SJCRH30 (cell line): ENCODE results near the gene SLC28A1. TPM values are rescaled to one million over a fixed set of nuclear protein-coding genes. Genes with fewer than 3 reads are reported as not detected.
"Not testable (repeated sequence)": the region's sequence is repeated elsewhere in the genome, so short reads cannot be mapped to it uniquely, and the experiment has no call there.

Source experiments
- DNase-seq, 2 experiments: peaks; one replicate each; pipeline ENCODE4 v3.0.0-alpha.2; 2015 to 2020
- H3K27ac ChIP-seq: fragments of 250-450 bp; sonication (Bioruptor Pico); 2 replicates; pipeline ENCODE4 v1.5.1; 2020; ENCODE audit warnings: mild to moderate bottlenecking, moderate library complexity
- H3K27me3 ChIP-seq: fragments of 250-450 bp; sonication (Bioruptor Pico); 2 replicates; pipeline ENCODE4 v1.5.1; 2020; ENCODE audit warnings: mild to moderate bottlenecking, moderate library complexity
- H3K36me3 ChIP-seq: fragments of 250-450 bp; sonication (Bioruptor Pico); 2 replicates; pipeline ENCODE4 v1.5.1; 2020; ENCODE audit warnings: mild to moderate bottlenecking, moderate library complexity
- H3K4me1 ChIP-seq: fragments of 250-450 bp; sonication (Bioruptor Pico); 2 replicates; pipeline ENCODE4 v1.5.1; 2020; ENCODE audit warnings: mild to moderate bottlenecking, moderate library complexity
- H3K4me3 ChIP-seq: fragments of 250-450 bp; sonication (Bioruptor Pico); 2 replicates; pipeline ENCODE4 v1.5.1; 2020; ENCODE audit warnings: mild to moderate bottlenecking, moderate library complexity
- H3K9me3 ChIP-seq: fragments of 250-450 bp; sonication (Bioruptor Pico); replicated peaks from 2 replicates; pipeline ENCODE4 v1.5.1; 2020; ENCODE audit warnings: mild to moderate bottlenecking, moderate library complexity
- total RNA-seq: library from RNA; depleted of rRNA; stranded (reverse); fragments of >200 nt; shearing (Covaris generic); gene quantifications from 2 replicates; pipeline ENCODE4 v1.2.3, GENCODE V29; 2014; rRNA removed

Gene SLC28A1
- not detected in 2 replicates for total RNA-seq

- no peak within 1 kb of the TSS for H3K4me3 ChIP-seq
- no peaks in the 10 kb centered on the region; the same call in 1 of the 2 replicates for H3K27me3 ChIP-seq
- no peak for DNase-seq
- H3K9me3 ChIP-seq: no peaks in the 10 kb centered on the region
- H3K36me3 ChIP-seq: no peaks in the 10 kb centered on the region
- H3K4me1 ChIP-seq: no peaks in the 10 kb centered on the region
- no peak within 1 kb of the TSS for H3K27ac ChIP-seq
Measured at GRCh38 chr15:84883916-84884781, at the start of gene SLC28A1. TSS of gene SLC28A1 (plus strand) at chr15:84884662. CDS start at chr15:84887761, 3,099 bp downstream.

GRCh38 chr15:84834969-84835368, 49.5 kb upstream of the SLC28A1 start:
- peaks cover 27% of the 10 kb centered on the region for H3K36me3 ChIP-seq
- no peaks in the 10 kb centered on the region for H3K9me3 ChIP-seq
- DNase-seq: no peak
- no peak overlapping the region for H3K4me3 ChIP-seq
- H3K27ac ChIP-seq: no peak overlapping the region
- H3K27me3 ChIP-seq: no peaks in the 10 kb centered on the region
- no peaks in the 10 kb centered on the region; the same call in 1 of the 2 replicates for H3K4me1 ChIP-seq

GRCh38 chr15:84835661-84836337, 48.7 kb upstream of the SLC28A1 start:
- Histone ChIP-seq H3K9me3 (no peaks in the 10 kb centered on the region), H3K36me3 (peaks cover 33% of the 10 kb centered on the region), H3K4me1 (no peaks in the 10 kb centered on the region; the same call in 1 of the 2 replicates), H3K27me3 (no peaks in the 10 kb centered on the region), H3K4me3 (no peak overlapping the region), H3K27ac (no peak overlapping the region)
- DNase-seq: no peak

GRCh38 chr15:84836844-84837243, 47.6 kb upstream of the SLC28A1 start:
- DNase-seq: no peak
- H3K27ac ChIP-seq: no peak overlapping the region
- no peaks in the 10 kb centered on the region; the same call in 1 of the 2 replicates for H3K4me1 ChIP-seq
- H3K9me3 ChIP-seq: no peaks in the 10 kb centered on the region
- H3K4me3 ChIP-seq: no peak overlapping the region
- H3K27me3 ChIP-seq: no peaks in the 10 kb centered on the region
- H3K36me3 ChIP-seq: peaks cover 27% of the 10 kb centered on the region

- H3K4me1 ChIP-seq: no peaks in the 10 kb centered on the region; the same call in 1 of the 2 replicates
- H3K36me3 ChIP-seq: peaks cover 26% of the 10 kb centered on the region; the same call in 1 of the 2 replicates
- H3K4me3 ChIP-seq: no peak overlapping the region
- no peaks in the 10 kb centered on the region for H3K27me3 ChIP-seq
- no peak for DNase-seq
- no peak overlapping the region for H3K27ac ChIP-seq
- H3K9me3 ChIP-seq: no peaks in the 10 kb centered on the region
Measured at GRCh38 chr15:84839714-84840113, 44.7 kb upstream of the SLC28A1 start.

GRCh38 chr15:84840255-84840654, 44.2 kb upstream of the SLC28A1 start:
- peaks cover 26% of the 10 kb centered on the region; the same call in 1 of the 2 replicates for H3K36me3 ChIP-seq
- DNase-seq: no peak
- no peaks in the 10 kb centered on the region for H3K27me3 ChIP-seq
- no peaks in the 10 kb centered on the region for H3K9me3 ChIP-seq
- no peaks in the 10 kb centered on the region for H3K4me1 ChIP-seq
- H3K27ac ChIP-seq: no peak overlapping the region
- H3K4me3 ChIP-seq: no peak overlapping the region

- Histone ChIP-seq H3K36me3 (peaks cover 23% of the 10 kb centered on the region; the same call in 1 of the 2 replicates), H3K4me1 (no peaks in the 10 kb centered on the region), H3K4me3 (no peak overlapping the region), H3K27ac (no peak overlapping the region), H3K9me3 (no peaks in the 10 kb centered on the region), H3K27me3 (no peaks in the 10 kb centered on the region)
- DNase-seq: no peak
Measured at GRCh38 chr15:84840741-84841429, 43.6 kb upstream of the SLC28A1 start.

GRCh38 chr15:84842781-84843180, 41.7 kb upstream of the SLC28A1 start:
- H3K4me3 ChIP-seq: no peak overlapping the region
- peaks cover 36% of the 10 kb centered on the region for H3K36me3 ChIP-seq
- no peaks in the 10 kb centered on the region for H3K27me3 ChIP-seq
- H3K9me3 ChIP-seq: peaks cover 5% of the 10 kb centered on the region; the same call in 1 of the 2 replicates
- DNase-seq: no peak
- no peaks in the 10 kb centered on the region for H3K4me1 ChIP-seq
- no peak overlapping the region for H3K27ac ChIP-seq

- peaks cover 5% of the 10 kb centered on the region; the same call in 1 of the 2 replicates for H3K9me3 ChIP-seq
- H3K36me3 ChIP-seq: peaks cover 36% of the 10 kb centered on the region
- H3K4me1 ChIP-seq: no peaks in the 10 kb centered on the region
- no peak for DNase-seq
- no peaks in the 10 kb centered on the region for H3K27me3 ChIP-seq
- H3K27ac ChIP-seq: no peak overlapping the region
- no peak overlapping the region for H3K4me3 ChIP-seq
Measured at GRCh38 chr15:84844964-84845363, 39.5 kb upstream of the SLC28A1 start.

- DNase-seq: peak; percentile 64 to 68
- H3K4me3 ChIP-seq, H3K9me3 ChIP-seq: not testable (repeated sequence)
Measured at GRCh38 chr15:84845631-84846030, 38.8 kb upstream of the SLC28A1 start.

GRCh38 chr15:84846269-84846668, 38.2 kb upstream of the SLC28A1 start:
- Histone ChIP-seq H3K36me3 (peaks cover 31% of the 10 kb centered on the region), H3K9me3 (peaks cover 5% of the 10 kb centered on the region; the same call in 1 of the 2 replicates), H3K27me3 (no peaks in the 10 kb centered on the region), H3K4me3 (no peak overlapping the region), H3K27ac (no peak overlapping the region), H3K4me1 (no peaks in the 10 kb centered on the region)
- DNase-seq: no peak

More at GRCh38 chr15:84845631-84846030, 38.8 kb upstream of the SLC28A1 start:
- H3K27me3 ChIP-seq, H3K27ac ChIP-seq, H3K4me1 ChIP-seq: not testable (repeated sequence)
- H3K36me3 ChIP-seq: peaks cover 31% of the 10 kb centered on the region

- no peak for DNase-seq
- H3K4me1 ChIP-seq: no peaks in the 10 kb centered on the region
- H3K9me3 ChIP-seq: peaks cover 5% of the 10 kb centered on the region; the same call in 1 of the 2 replicates
- peaks cover 28% of the 10 kb centered on the region for H3K36me3 ChIP-seq
- H3K27ac ChIP-seq: no peak overlapping the region
- H3K27me3 ChIP-seq: no peaks in the 10 kb centered on the region
- no peak overlapping the region for H3K4me3 ChIP-seq
Measured at GRCh38 chr15:84847382-84847781, 37.1 kb upstream of the SLC28A1 start.

- Histone ChIP-seq H3K36me3 (peaks cover 28% of the 10 kb centered on the region), H3K27ac (no peak overlapping the region), H3K4me1 (peaks cover 6% of the 10 kb centered on the region), H3K9me3 (peaks cover 4% of the 10 kb centered on the region; the same call in 1 of the 2 replicates), H3K27me3 (no peaks in the 10 kb centered on the region), H3K4me3 (no peak overlapping the region)
- no peak for DNase-seq
Measured at GRCh38 chr15:84852212-84852611, 32.2 kb upstream of the SLC28A1 start.

GRCh38 chr15:84855136-84855535, 29.3 kb upstream of the SLC28A1 start:
- H3K4me3 ChIP-seq: no peak overlapping the region
- no peaks in the 10 kb centered on the region for H3K27me3 ChIP-seq
- H3K27ac ChIP-seq: no peak overlapping the region
- H3K4me1 ChIP-seq: peaks cover 6% of the 10 kb centered on the region
- DNase-seq: no peak
- no peaks in the 10 kb centered on the region for H3K9me3 ChIP-seq
- H3K36me3 ChIP-seq: peaks cover 23% of the 10 kb centered on the region
